SU-DHL-6 (cell line): ENCODE data around the gene ZNF112.

Experiments
- H2AFZ ChIP-seq: fragments of 200-600 bp; sonication (generic); 2 replicates; pipeline ENCODE4 v1.6.1; 2014; ENCODE audit warnings: low read depth, mild to moderate bottlenecking, moderate library complexity, mixed read lengths, antibody characterized with exemption, low read length; ENCODE audit not compliant: severe bottlenecking
- H3F3A ChIP-seq: fragments of 200-600 bp; shearing (Covaris generic); 2 replicates; pipeline ENCODE4 v1.6.0; 2016; ENCODE audit warnings: antibody characterized with exemption, mild to moderate bottlenecking; ENCODE audit not compliant: insufficient read depth
- H3K27ac ChIP-seq: fragments of 200-600 bp; sonication (generic); 2 replicates; pipeline ENCODE4 v1.5.1; 2016; ENCODE audit warnings: low read depth, mild to moderate bottlenecking, low read length, moderate library complexity, mixed read lengths
- H3K27me3 ChIP-seq: fragments of 200-600 bp; sonication (generic), shearing (Covaris generic); 2 replicates; pipeline ENCODE4 v1.6.0; 2014; ENCODE audit warnings: mild to moderate bottlenecking, low read length
- H3K36me3 ChIP-seq: fragments of 200-600 bp; sonication (generic); 2 replicates; pipeline ENCODE4 v1.6.1; 2014; ENCODE audit warnings: mild to moderate bottlenecking, low read length, mixed read lengths
- H3K4me2 ChIP-seq: fragments of 300-600, 200-600 bp; shearing (Covaris generic), sonication (generic); 2 replicates; pipeline ENCODE4 v1.6.0; 2014; ENCODE audit warnings: low read length, low read depth, mild to moderate bottlenecking; ENCODE audit not compliant: poor library complexity, severe bottlenecking
- H3K4me3 ChIP-seq: fragments of 200-600 bp; sonication (generic); 2 replicates; pipeline ENCODE4 v1.5.1; 2014; ENCODE audit warnings: antibody characterized with exemption, low read length, mild to moderate bottlenecking, mixed read lengths; ENCODE audit not compliant: insufficient read depth, poor library complexity, severe bottlenecking
- H3K79me2 ChIP-seq: fragments of 200-600 bp; sonication (generic); 2 replicates; pipeline ENCODE4 v1.6.1; 2014; ENCODE audit warnings: mild to moderate bottlenecking, low read length, moderate library complexity; ENCODE audit not compliant: insufficient read depth
- H3K9ac ChIP-seq: fragments of 200-600 bp; sonication (generic); 2 replicates; pipeline ENCODE4 v1.7.0; 2014; ENCODE audit warnings: mild to moderate bottlenecking, low read length
- H3K9me2 ChIP-seq: fragments of 200-600 bp; sonication (generic); replicated peaks from 2 replicates; pipeline ENCODE4 v1.6.1; 2014; ENCODE audit warnings: low read length; ENCODE audit not compliant: insufficient read depth
- H3K9me3 ChIP-seq: fragments of 200-600 bp; sonication (generic); 2 replicates; pipeline ENCODE4 v1.6.1; 2014; ENCODE audit warnings: low read length, mixed read lengths; ENCODE audit not compliant: insufficient read depth
- H4K20me1 ChIP-seq: fragments of 200-600 bp; sonication (generic); 2 replicates; pipeline ENCODE4 v1.6.1; 2014; ENCODE audit warnings: low read depth, mild to moderate bottlenecking, antibody characterized with exemption, low read length, moderate library complexity, mixed read lengths
- EZH2phosphoT487 ChIP-seq: fragments of 200-600 bp; sonication (generic), shearing (Covaris generic); conservative IDR thresholded peaks from 2 replicates; pipeline ENCODE4 v1.6.1; 2018; ENCODE audit warnings: mild to moderate bottlenecking, antibody characterized with exemption, low read length, moderate library complexity, mixed read lengths
- TF ChIP-seq, protein P1 (sequence below): fragments of 200-600 bp; sonication (generic); IDR thresholded peaks from one replicate; pipeline ENCODE4 v1.5.1; 2017; ENCODE audit warnings: antibody characterized with exemption, mild to moderate bottlenecking, low read length, moderate library complexity; ENCODE audit not compliant: insufficient read depth, poor library complexity, severe bottlenecking

ZNF112 gene

GRCh38 chr19:44374789-44375188, 18.3 kb upstream of the ZNF112 start:
- H3F3A ChIP-seq: no peaks in the 10 kb centered on the region
- no peaks in the 10 kb centered on the region for H4K20me1 ChIP-seq
- no peak for TF ChIP-seq EZH2phosphoT487
- TF ChIP-seq, protein P1, sequence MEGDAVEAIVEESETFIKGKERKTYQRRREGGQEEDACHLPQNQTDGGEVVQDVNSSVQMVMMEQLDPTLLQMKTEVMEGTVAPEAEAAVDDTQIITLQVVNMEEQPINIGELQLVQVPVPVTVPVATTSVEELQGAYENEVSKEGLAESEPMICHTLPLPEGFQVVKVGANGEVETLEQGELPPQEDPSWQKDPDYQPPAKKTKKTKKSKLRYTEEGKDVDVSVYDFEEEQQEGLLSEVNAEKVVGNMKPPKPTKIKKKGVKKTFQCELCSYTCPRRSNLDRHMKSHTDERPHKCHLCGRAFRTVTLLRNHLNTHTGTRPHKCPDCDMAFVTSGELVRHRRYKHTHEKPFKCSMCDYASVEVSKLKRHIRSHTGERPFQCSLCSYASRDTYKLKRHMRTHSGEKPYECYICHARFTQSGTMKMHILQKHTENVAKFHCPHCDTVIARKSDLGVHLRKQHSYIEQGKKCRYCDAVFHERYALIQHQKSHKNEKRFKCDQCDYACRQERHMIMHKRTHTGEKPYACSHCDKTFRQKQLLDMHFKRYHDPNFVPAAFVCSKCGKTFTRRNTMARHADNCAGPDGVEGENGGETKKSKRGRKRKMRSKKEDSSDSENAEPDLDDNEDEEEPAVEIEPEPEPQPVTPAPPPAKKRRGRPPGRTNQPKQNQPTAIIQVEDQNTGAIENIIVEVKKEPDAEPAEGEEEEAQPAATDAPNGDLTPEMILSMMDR: no peak
- no peaks in the 10 kb centered on the region for H3K9me2 ChIP-seq
- no peaks in the 10 kb centered on the region for H3K79me2 ChIP-seq
- no peaks in the 10 kb centered on the region for H3K27me3 ChIP-seq
- no peak overlapping the region for H2AFZ ChIP-seq
- no peak overlapping the region for H3K9ac ChIP-seq
- no peak overlapping the region for H3K27ac ChIP-seq
- H3K9me3 ChIP-seq: 0 out of 2 replicates have a peak, but pooled peaks cover 5% of the 10 kb centered on the region
- H3K36me3 ChIP-seq: no peaks in the 10 kb centered on the region
- no peak overlapping the region for H3K4me2 ChIP-seq
- H3K4me3 ChIP-seq: no peak overlapping the region

- Histone ChIP-seq H3K4me2 (no peak overlapping the region), H3K27me3 (no peaks in the 10 kb centered on the region), H4K20me1 (no peaks in the 10 kb centered on the region), H3F3A (no peaks in the 10 kb centered on the region), H3K9ac (no peak overlapping the region), H2AFZ (no peak overlapping the region), H3K79me2 (no peaks in the 10 kb centered on the region), H3K27ac (no peak overlapping the region), H3K9me3 (0 out of 2 replicates have a peak, but pooled peaks cover 5% of the 10 kb centered on the region), H3K4me3 (no peak overlapping the region), H3K9me2 (no peaks in the 10 kb centered on the region), H3K36me3 (no peaks in the 10 kb centered on the region)
- TF ChIP-seq, protein P1: no peak
- TF ChIP-seq EZH2phosphoT487: no peak
These were observed 15.5 kb upstream of the ZNF112 start for GRCh38 chr19:44371815-44372480.

DNA sequence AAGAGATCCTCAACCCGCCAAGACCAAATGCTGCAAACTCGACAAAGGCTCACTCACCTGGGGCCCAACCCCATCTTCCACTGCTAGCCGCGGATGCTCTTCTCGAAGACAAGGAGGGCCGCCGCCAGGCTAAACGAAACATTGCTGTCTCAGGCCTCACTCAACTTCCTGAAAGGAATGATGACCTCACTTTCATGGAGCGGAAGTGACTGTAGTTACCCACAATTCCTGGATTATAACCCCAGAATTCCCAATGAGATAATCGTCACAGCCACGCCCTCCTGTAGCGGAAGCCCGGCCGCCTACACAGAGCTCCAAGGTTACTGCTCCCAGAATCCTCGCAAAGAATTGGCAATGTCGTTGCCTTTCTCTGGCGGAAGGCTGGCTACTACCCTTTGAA, 10.5 kb upstream of the ZNF112 start:
- H3K27me3 ChIP-seq: no peaks in the 10 kb centered on the region
- no peak overlapping the region for H2AFZ ChIP-seq
- no peak overlapping the region for H3K9ac ChIP-seq
- H3K4me3 ChIP-seq: no peak overlapping the region
- no peaks in the 10 kb centered on the region for H3K36me3 ChIP-seq
- H3F3A ChIP-seq: no peaks in the 10 kb centered on the region
- no peak overlapping the region for H3K4me2 ChIP-seq
- H4K20me1 ChIP-seq: no peaks in the 10 kb centered on the region
- no peak overlapping the region for H3K27ac ChIP-seq
- H3K79me2 ChIP-seq: no peaks in the 10 kb centered on the region
- H3K9me2 ChIP-seq: no peaks in the 10 kb centered on the region
- H3K9me3 ChIP-seq: no peaks in the 10 kb centered on the region
- TF ChIP-seq, protein P1: no peak
- TF ChIP-seq EZH2phosphoT487: no peak
